GM10248 (cell line): ENCODE data around the gene TNS1.
A peak's percentile ranks its signal among the peaks of the same experiment; 100 is the strongest.

Experiments used
- CTCF ChIA-PET: fragments of 300-600 bp; sonication (Branson Sonifier 250); formaldehyde crosslinking; extraction: SDS; loops from one replicate; lab custom pipeline; 2021; ENCODE audit warnings: antibody characterized with exemption; lab: Yijun Ruan, JAX
- POLR2A ChIA-PET: fragments of 350-650 bp; sonication (Branson Sonifier 250); formaldehyde crosslinking; extraction: SDS; loops from one replicate; lab custom pipeline; 2020; ENCODE audit warnings: antibody characterized with exemption; lab: Yijun Ruan, JAX
- DNase-seq: peaks from one replicate; pipeline ENCODE4 v3.0.0; 2012; ENCODE audit errors: extremely low spot score
- TF ChIP-seq, protein P1 (sequence below): IDR thresholded peaks from 2 replicates; pipeline ENCODE4 v1.5.1; 2012; ENCODE audit warnings: mild to moderate bottlenecking, low read depth; ENCODE audit errors: extremely low read depth, missing control alignments, control extremely low read depth

The TNS1 gene

DNA sequence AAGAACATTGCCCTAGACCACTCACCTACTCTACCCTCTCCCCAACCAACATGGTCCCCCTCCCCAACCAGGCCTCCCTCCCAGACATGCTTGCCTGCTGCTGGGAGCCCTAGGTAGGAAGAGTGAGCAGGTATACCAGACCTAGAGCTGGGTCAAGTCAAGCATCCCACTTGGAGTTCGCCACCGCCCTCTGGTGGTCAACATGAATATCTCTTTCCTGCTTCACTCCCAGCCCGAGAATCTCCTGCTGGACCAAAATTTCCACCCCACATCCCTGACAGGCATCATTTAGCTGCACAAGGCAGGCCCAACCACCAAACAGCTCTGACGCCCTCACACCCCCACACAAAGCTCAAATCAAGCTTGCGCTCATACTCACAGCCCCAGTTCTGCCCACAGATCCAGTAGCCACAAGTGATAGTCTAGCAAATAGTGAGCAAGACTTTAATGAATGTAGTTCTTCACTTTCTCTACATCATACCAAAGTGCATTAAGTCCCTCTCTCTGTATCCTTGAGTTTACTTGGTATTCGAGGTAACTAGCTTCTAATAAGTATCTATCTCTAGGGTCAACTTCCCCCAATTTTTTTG is 116.0 kb downstream of the TNS1 start:
- ChIA-PET CTCF (interaction anchor here (0.8 to 20.9 kb wide), 32 partner anchors 9 to 330 kb away, joined by 3 to 314 read pairs (median 4); partner anchors contain the start of gene ARPC2), POLR2A (no interaction called here)
- TF ChIP-seq, protein P1, sequence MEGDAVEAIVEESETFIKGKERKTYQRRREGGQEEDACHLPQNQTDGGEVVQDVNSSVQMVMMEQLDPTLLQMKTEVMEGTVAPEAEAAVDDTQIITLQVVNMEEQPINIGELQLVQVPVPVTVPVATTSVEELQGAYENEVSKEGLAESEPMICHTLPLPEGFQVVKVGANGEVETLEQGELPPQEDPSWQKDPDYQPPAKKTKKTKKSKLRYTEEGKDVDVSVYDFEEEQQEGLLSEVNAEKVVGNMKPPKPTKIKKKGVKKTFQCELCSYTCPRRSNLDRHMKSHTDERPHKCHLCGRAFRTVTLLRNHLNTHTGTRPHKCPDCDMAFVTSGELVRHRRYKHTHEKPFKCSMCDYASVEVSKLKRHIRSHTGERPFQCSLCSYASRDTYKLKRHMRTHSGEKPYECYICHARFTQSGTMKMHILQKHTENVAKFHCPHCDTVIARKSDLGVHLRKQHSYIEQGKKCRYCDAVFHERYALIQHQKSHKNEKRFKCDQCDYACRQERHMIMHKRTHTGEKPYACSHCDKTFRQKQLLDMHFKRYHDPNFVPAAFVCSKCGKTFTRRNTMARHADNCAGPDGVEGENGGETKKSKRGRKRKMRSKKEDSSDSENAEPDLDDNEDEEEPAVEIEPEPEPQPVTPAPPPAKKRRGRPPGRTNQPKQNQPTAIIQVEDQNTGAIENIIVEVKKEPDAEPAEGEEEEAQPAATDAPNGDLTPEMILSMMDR, result peak; percentile 66
- DNase-seq, result peak; percentile 80

DNA sequence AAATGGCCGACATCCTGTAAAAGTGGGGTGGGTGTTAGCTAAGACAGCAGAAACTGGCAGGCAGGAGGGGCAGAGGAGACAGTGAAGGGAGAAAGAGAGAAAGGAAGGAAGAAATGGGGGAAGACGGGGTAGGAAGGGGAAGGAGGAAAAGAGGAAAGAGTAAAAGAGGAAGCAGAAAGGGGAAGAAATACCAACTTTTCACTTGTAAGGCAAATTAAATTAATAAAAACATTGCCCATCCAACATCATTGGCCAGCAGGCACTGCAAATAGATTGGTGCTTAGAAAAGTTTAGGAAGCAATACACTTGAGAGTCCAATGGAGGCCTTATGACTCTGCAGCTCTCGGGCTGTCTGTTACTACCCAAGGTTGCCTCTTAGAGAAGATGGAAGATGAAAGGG is 116.7 kb downstream of the TNS1 start:
- TF ChIP-seq, protein P1, result no peak
- CTCF ChIA-PET, result interaction anchor here (1.1 to 20.9 kb wide), 20 partner anchors 9 to 286 kb away, joined by 3 to 314 read pairs (median 4); no protein-coding TSS in a partner anchor
- no peak for DNase-seq
- POLR2A ChIA-PET, result no interaction called here

DNA sequence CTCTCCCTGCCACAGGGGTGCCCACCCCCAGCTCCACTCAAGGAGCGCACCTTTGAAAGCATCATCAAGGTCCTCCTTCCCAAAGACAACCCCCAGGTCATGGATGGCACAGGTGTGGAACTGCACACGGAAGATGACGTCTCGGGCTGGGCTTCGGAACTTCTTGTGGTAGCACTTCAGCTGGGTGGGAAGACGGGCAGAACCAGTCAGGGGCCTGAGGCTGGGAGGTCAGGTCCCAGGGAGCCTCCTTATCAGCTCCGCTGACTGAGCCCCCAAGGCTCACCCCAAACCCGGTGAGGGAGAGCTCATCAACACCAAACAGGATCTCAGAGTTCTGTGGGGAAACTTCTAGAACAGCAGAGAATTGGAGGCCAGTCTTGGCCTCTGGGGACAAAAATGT is 117.8 kb downstream of the TNS1 start:
- CTCF ChIA-PET, result interaction anchor here (0.9 to 20.9 kb wide), 3 partner anchors 10 to 96 kb away, joined by 4 to 314 read pairs (median 6); no protein-coding TSS in a partner anchor
- no peak for DNase-seq
- POLR2A ChIA-PET, result no interaction called here
- TF ChIP-seq, protein P1, result no peak

DNA sequence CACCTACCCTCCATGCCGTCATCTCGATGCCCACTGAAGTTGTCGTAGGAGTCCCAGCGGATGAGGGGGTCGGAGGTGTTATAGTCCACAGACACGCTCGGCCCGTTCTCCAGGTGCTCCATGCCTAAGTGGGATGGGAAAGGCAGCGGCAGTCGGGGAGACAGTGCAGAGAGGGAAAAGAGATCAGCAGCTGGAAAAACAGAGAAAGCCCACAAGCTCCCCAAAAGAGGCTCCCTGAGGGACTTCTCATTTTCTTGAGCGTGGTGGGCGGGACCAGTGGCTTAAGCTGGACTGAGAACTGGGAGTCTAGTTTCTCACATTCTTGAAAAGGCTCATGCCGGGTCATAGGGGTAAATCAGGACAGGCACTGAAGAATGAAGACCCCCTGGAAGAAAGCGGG is 121.9 kb downstream of the TNS1 start:
- POLR2A ChIA-PET, result no interaction called here
- DNase-seq, result no peak
- CTCF ChIA-PET, result interaction anchor here (1.0 to 20.9 kb wide), 5 partner anchors 8 to 92 kb away, joined by 3 to 314 read pairs (median 4); no protein-coding TSS in a partner anchor
- TF ChIP-seq, protein P1, result no peak

DNA sequence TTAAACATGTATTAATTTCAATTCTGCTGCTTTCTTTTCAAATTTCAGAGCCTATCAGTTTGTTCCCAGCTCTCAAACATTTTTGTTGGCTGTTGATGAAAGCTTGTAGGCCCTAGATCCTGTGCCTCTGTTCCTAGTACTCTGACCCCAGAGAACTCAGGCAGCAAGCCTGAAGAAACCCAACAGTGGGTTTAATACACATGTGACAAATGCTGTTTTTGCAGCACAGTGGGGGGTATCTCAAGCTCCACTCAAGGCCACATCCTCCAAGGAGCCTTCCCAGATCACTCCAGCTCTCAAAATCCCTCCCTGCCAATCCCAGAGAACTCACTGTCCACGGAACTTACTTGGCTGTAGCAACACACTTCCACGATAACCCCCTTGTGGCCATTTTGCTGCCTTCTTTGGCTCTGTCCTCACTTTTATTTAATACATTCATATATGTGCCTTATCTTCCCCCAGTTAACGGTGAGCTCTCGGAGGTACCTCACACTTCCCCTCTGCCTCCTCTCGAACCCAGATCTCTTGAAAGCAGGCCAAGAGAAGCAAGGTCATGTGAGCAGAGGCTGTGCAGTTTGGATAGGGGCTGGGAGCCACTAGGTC is 122.4 kb downstream of the TNS1 start:
- ChIA-PET CTCF (interaction anchor here (1.1 to 20.9 kb wide), 4 partner anchors 9 to 92 kb away, joined by 3 to 314 read pairs (median 4); no protein-coding TSS in a partner anchor), POLR2A (no interaction called here)
- no peak for DNase-seq
- TF ChIP-seq, protein P1, result no peak

DNA sequence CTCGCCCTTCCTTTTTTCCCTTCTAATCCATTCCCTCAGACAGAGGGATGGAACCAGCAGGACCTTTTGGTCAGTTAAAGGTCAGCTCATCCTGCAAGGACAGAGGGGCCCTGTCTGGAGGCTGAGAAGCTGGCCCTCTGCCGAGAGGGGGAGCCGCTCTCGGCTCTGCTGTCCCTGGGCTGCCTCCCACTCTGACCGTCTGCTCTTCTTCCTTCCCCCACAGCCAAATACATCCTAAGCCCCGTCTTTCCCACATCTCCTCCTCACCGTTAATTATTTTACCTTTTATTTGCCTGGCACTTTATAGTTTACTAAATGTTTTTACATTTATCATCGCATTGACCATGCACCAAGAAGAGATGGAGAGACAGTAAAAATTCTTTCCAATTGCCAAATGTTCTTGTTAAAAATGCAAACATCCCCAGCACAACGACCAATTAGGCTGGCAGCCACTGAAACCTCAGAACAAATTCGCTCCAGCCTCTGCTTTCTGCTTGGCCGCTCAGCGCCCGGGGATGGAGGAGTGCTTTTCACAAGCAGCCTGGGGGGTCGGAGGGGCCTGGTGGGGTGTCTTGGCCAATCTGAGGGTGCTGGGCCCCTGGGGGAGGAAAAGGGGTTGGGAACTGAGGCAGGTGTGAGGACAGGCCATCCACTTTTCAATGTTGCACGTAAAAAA is 123.7 kb downstream of the TNS1 start:
- POLR2A ChIA-PET, result no interaction called here

More for the DNA sequence above, 123.7 kb downstream of the TNS1 start:
- no peak for DNase-seq
- TF ChIP-seq, protein P1, result no peak
- CTCF ChIA-PET, result interaction anchor here (1.0 to 20.9 kb wide), 2 partner anchors 11 to 90 kb away, joined by 4 to 314 read pairs; no protein-coding TSS in a partner anchor
